GM04503 (cell line): Measurements from ENCODE around the gene SLC18A3.
A peak's percentile ranks its signal among the peaks of the same experiment; 100 is the strongest.

Experiments used
- DNase-seq: peaks from one replicate; pipeline ENCODE4 v3.0.0-alpha.2; 2012; ENCODE audit warnings: low read depth

The SLC18A3 gene

GRCh38 chr10:49610114-49610457, at the start of gene SLC18A3:
TSS of gene SLC18A3 (plus strand) at chr10:49610310. CDS start at chr10:49610741, 431 bp downstream.
- DNase-seq: no peak

GRCh38 chr10:49560526-49560925, 49.6 kb upstream of the SLC18A3 start:
- DNase-seq: no peak

DNA sequence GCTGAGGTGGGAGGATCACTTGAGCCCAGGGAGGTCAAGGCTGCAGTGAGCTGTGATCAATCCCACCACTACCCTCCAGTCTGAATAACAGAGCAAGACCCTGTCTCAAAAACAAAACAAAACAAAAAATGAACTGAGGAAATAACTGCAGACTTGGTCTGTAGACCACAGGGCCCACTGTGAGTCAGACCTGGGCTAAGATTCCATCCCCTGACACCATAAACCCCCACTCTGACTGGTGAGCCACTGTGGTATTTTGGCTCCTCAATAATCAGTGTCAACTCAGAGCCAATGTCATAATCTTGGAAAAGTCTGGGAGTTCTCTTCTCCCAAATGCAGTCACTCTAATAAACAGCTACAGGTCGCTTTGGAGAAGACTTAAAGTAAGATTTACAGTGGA, 47.2 kb upstream of the SLC18A3 start:
- DNase-seq: no peak

DNA sequence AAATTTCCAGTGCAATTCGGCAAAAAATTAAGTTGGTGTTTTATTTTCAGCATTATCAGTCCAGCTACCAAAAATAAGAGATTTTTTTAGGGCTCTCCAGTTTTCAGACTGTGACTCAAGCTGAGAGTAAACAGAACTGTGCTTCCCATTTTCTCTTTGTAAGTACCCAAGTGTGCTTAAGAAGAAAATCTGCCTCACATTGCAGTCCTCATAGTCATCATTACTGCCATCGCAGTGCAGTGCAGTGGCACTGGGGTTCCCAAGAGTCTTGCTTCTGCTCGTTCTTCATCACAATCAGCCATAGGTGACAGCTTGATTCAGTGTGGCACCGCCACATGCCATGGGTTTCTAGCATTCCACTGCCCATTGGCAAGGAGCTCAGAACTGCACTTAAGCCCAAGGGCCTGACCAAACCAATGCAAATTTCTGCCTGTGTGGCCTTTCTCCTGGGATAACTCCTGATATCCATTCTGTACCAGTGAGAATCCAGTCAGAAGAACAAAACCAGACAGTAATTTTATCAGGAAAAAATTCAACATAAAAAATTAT, 45.6 kb upstream of the SLC18A3 start:
- DNase-seq: no peak

- no peak for DNase-seq
Measured at GRCh38 chr10:49567810-49568209, 42.3 kb upstream of the SLC18A3 start.

GRCh38 chr10:49568235-49568634, 41.9 kb upstream of the SLC18A3 start:
- DNase-seq: peak; percentile 80

GRCh38 chr10:49569031-49569631, 41.0 kb upstream of the SLC18A3 start:
- DNase-seq: no peak

- no peak for DNase-seq
Measured at GRCh38 chr10:49571388-49571787, 38.7 kb upstream of the SLC18A3 start.

- no peak for DNase-seq
Measured at GRCh38 chr10:49572594-49573114, 37.5 kb upstream of the SLC18A3 start.

- no peak for DNase-seq
Measured at GRCh38 chr10:49575489-49576072, 34.5 kb upstream of the SLC18A3 start.

DNA sequence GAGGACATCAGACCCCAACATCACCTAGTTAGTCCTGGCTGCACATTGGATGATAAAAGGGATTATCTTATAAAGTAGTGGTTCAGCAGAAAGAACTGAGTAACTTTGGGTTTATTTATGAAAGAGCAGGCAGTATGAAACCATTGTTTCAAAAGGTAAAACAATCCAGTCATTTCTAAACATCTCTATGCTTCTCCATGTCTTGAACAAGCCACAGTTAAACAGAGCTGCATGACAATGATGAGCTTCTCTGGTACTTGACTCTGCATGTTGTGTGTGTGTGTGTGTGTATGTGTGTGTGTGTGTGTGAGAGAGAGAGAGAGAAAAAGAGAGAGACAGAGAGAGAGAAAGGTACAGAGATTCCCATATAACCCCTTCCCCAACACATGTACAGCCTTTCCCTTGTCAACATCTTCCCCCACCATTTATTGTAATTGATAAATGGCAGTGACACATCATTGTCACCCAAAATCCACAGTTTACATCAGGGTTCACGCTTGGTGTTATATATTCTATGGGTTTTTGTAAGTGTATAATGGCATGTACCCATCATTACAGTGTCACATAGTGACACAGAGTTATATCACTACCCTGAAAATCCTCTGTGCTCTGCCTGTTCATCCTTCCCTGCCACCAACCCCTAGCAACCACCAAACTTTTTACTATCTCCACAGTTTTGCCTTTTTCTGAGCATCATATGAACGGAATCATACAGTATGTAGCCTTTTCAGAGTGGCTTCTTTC, 32.8 kb upstream of the SLC18A3 start:
- no peak for DNase-seq

DNA sequence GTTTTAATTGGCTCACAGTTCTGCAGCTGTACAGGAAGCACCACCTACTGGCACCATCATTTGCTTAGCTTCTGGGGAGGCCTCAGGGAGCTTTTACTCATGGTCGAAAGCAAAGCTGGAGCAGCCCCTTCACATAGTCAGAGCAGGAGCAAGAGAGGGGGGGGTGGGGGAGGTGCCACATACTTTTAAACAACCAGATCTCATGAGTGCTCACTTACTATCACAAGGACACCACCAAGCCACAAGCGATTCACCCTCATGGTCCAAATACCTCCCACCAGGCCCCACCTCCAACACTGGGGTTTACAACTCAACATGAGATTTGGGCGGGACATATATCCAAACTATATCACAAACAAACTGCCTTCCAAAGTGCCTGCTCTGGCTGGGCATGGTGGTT, 31.7 kb upstream of the SLC18A3 start:
- DNase-seq: no peak

GRCh38 chr10:49579621-49580020, 30.5 kb upstream of the SLC18A3 start:
- no peak for DNase-seq

- DNase-seq: no peak
Measured at GRCh38 chr10:49585387-49585786, 24.7 kb upstream of the SLC18A3 start.

DNA sequence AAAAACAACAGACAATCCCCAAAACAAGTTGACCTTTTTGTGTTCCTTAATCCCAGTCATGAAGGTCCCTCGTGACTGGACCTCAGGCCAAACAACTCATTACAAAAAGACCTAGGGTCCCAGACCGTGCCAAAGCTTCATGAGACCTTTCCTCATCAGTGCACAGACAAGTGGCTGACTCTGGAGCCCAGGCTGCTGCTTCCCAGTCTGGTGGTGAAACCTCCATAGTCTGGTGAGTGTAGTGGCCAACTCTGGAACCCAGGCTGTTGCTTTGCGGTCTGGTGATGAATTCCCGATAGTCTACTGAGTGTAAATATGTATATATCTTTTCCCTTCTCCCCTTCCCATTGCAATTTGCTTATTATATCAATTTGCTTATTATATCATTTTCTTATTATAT, 22.1 kb upstream of the SLC18A3 start:
- DNase-seq: no peak

DNA sequence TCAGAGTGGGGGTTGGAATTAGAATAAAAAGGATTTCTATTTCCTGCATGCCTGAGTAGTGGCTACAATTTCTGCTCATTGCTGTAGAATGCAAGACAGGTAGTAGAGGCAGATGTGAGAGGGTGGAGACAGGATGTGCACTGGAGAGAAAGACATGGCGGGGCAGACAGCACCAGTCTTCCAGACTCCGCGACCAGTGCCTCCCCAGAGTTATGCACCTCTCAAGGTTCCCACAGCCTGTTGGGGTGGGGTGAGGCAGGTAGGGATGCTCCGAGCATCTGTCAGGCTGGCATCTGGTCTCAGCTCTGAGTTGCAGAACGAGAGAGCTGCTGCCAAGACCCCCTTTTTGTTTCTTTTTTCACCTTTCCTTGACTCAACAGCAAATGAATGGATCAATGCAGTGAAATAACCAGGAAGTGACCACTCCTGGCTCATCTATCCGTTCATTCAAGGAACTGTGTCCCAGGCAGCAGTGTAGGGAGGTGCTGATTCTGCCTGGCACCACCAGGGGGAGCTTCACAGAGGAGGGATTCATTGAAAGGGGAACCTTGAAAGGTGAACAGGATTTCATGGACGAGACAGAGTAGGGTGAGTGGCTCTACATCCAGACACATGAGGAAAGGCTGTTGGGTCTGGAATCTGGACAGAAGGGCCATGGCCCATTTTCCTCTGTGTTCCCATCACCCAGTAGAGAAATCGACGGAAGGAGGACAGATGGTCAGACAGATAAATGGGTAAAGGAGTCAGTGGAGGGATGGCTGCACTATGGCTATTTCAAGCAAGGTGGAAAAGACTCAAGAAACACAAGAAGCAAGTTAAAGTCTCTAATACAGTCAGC, 17.2 kb upstream of the SLC18A3 start:
- no peak for DNase-seq

DNA sequence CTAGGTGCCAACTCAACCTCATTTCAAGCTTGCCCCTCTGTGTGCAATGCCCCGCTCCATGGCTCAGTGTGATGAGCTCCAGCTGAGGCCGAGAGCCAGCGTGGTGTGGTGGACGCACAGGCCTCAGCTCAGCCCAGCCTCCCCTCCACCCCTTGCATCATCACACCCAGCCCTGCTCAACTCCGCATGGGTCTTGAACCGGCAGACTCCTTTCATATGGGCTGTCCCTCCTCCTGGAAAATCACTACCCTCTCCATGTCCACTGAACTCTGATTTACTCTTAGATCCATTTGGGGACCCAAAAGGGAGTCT, 16.6 kb upstream of the SLC18A3 start:
- no peak for DNase-seq

DNA sequence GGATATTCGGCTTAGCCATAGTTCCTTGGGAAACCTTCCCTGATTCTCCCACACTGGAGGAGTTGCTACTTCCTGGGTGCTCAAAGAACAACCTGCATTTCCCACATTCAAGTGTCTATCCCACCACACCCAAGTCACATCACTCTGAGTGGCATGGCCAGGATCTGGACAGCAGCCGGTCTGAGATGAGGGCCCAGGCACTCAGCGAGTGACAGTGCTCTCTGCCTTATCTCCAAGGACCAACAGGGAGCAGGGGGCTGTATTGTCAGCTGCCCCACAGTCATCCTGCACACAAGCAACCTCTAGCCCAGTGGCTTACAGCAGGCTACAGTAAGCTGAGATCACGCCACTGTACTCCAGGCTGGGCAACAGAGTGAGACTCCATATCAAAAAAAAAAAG, 16.1 kb upstream of the SLC18A3 start:
- DNase-seq: no peak

GRCh38 chr10:49594594-49594993, 15.5 kb upstream of the SLC18A3 start:
- DNase-seq: no peak

DNA sequence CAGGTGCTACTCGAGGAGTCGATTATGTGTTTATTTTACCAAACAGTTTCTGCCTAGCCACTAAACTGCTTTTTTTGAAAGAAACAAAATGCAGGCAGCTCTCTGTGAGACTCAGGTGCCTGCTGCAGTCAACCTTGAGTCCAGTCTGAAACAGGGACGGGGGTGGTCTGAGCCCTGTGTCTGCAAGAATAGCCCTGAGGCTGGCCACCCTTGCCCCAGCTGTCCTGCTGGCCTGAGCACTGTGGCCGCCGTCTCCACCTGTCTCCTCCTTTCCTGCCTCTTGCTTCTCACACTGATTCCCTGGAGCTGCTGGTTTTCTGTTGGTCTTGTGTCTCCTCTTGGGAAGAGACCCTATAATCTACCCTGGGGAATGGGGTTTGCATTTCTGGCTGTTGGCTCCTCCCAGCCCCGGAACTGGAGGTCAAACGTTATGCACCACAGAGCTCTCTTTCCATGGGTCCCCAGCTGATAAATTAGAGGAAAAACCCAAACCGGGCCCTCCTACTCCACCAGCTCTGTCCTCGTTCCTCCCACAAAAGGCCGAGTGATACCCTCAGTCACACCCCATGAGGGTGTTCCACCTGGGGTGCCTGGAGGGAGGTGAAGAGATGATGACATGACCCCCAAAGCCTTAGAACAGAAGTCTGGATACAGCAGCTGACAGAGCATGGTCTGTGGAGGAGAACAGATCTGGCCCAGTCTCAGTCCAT, 15.0 kb upstream of the SLC18A3 start:
- no peak for DNase-seq

GRCh38 chr10:49595713-49596492, 14.2 kb upstream of the SLC18A3 start:
- DNase-seq: no peak
